ENCODE data around the gene CES2. TPM values are rescaled to one million over a fixed set of nuclear protein-coding genes. Genes with fewer than 3 reads are reported as not detected.

CES2 gene
- polyA plus RNA-seq, 1 of the 3 experiments (the other 2 are of a cell fraction) = 33.1 TPM

DNA sequence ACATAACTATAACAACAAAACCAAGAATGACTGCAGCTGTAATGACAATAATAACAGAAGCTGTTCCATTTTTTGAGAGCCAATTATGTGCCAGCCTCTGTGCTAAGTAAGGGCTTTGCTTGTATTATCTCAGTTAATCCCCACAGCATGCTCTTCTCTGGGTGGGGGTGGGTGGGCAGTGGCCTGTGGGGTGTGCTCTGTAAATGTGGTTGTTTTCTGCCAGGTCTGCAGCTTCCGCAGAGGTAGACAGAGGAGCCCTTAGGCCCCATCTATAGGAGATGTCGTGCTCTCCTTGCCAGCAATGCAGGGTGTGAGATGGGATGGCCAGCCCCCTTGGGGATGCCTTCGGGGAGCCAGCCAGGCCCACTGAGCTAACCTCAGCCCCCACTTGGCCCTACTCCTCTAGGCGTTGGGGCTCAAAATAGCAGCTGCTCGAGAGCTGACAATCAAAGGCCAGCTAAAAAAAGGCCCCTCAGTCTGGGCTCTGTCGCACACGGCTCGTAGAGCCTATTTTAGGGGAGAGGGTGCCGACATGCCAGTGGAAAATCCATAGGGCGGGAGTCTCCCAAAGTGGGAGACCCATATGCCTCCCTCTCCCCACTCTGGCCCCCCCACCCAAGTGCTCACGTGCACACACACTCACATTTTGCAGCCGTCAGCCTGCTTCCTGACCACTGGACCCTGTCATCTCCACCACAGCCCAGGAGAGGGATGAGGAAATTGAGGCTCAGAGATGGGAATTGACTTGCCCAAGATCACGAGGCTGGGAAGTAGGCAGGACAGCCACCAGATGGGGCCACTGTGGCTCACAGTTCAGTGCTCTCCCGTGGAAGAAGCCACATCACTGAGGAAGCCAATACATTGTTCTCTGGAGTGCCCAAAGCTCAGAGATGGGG, 32.4 kb upstream of the CES2 start:
- no peak overlapping the region for H2AFZ ChIP-seq (ENCODE audit: low read depth)
- TF ChIP-seq TEAD4 (IDR thresholded peaks at IDR 0.05; ENCODE audit: borderline replicate concordance, insufficient read depth) = no peak
- TF ChIP-seq SMC3 (IDR thresholded peaks at IDR 0.05; ENCODE audit: low read depth, low read length) = no peak
- TF ChIP-seq, protein P1, sequence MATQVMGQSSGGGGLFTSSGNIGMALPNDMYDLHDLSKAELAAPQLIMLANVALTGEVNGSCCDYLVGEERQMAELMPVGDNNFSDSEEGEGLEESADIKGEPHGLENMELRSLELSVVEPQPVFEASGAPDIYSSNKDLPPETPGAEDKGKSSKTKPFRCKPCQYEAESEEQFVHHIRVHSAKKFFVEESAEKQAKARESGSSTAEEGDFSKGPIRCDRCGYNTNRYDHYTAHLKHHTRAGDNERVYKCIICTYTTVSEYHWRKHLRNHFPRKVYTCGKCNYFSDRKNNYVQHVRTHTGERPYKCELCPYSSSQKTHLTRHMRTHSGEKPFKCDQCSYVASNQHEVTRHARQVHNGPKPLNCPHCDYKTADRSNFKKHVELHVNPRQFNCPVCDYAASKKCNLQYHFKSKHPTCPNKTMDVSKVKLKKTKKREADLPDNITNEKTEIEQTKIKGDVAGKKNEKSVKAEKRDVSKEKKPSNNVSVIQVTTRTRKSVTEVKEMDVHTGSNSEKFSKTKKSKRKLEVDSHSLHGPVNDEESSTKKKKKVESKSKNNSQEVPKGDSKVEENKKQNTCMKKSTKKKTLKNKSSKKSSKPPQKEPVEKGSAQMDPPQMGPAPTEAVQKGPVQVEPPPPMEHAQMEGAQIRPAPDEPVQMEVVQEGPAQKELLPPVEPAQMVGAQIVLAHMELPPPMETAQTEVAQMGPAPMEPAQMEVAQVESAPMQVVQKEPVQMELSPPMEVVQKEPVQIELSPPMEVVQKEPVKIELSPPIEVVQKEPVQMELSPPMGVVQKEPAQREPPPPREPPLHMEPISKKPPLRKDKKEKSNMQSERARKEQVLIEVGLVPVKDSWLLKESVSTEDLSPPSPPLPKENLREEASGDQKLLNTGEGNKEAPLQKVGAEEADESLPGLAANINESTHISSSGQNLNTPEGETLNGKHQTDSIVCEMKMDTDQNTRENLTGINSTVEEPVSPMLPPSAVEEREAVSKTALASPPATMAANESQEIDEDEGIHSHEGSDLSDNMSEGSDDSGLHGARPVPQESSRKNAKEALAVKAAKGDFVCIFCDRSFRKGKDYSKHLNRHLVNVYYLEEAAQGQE (IDR thresholded peaks at IDR 0.05; ENCODE audit: low read depth, low read length) = no peak
- no peak for TF ChIP-seq POLR2AphosphoS5 (IDR thresholded peaks at IDR 0.05; ENCODE audit: low read depth, low read length)
- no peak for TF ChIP-seq FOSL2 (IDR thresholded peaks at IDR 0.05; ENCODE audit: borderline replicate concordance, low read depth)
- TF ChIP-seq, protein P2, sequence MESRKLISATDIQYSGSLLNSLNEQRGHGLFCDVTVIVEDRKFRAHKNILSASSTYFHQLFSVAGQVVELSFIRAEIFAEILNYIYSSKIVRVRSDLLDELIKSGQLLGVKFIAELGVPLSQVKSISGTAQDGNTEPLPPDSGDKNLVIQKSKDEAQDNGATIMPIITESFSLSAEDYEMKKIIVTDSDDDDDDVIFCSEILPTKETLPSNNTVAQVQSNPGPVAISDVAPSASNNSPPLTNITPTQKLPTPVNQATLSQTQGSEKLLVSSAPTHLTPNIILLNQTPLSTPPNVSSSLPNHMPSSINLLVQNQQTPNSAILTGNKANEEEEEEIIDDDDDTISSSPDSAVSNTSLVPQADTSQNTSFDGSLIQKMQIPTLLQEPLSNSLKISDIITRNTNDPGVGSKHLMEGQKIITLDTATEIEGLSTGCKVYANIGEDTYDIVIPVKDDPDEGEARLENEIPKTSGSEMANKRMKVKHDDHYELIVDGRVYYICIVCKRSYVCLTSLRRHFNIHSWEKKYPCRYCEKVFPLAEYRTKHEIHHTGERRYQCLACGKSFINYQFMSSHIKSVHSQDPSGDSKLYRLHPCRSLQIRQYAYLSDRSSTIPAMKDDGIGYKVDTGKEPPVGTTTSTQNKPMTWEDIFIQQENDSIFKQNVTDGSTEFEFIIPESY (IDR thresholded peaks at IDR 0.05; ENCODE audit: borderline replicate concordance, low read depth) = no peak
- TF ChIP-seq, protein P3, sequence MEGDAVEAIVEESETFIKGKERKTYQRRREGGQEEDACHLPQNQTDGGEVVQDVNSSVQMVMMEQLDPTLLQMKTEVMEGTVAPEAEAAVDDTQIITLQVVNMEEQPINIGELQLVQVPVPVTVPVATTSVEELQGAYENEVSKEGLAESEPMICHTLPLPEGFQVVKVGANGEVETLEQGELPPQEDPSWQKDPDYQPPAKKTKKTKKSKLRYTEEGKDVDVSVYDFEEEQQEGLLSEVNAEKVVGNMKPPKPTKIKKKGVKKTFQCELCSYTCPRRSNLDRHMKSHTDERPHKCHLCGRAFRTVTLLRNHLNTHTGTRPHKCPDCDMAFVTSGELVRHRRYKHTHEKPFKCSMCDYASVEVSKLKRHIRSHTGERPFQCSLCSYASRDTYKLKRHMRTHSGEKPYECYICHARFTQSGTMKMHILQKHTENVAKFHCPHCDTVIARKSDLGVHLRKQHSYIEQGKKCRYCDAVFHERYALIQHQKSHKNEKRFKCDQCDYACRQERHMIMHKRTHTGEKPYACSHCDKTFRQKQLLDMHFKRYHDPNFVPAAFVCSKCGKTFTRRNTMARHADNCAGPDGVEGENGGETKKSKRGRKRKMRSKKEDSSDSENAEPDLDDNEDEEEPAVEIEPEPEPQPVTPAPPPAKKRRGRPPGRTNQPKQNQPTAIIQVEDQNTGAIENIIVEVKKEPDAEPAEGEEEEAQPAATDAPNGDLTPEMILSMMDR (IDR thresholded peaks at IDR 0.05) = no peak
- TF ChIP-seq TAF1 (IDR thresholded peaks at IDR 0.05; ENCODE audit: borderline replicate concordance, low read depth, low read length) = no peak
- TF ChIP-seq MEF2A (IDR thresholded peaks at IDR 0.05; ENCODE audit: borderline replicate concordance, low read depth) = no peak
- no peak for TF ChIP-seq YY1 (IDR thresholded peaks at IDR 0.05; ENCODE audit: low read depth)
- no peak for TF ChIP-seq TCF12 (IDR thresholded peaks at IDR 0.05)
- no peak for TF ChIP-seq EP300 (IDR thresholded peaks at IDR 0.05; ENCODE audit: borderline replicate concordance in 1 of 2, low read depth in 1 of 2, low read length in 1 of 2)
- TF ChIP-seq, protein P4, sequence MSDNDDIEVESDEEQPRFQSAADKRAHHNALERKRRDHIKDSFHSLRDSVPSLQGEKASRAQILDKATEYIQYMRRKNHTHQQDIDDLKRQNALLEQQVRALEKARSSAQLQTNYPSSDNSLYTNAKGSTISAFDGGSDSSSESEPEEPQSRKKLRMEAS (IDR thresholded peaks at IDR 0.05; ENCODE audit: low read depth) = no peak
- TF ChIP-seq NFIC (IDR thresholded peaks at IDR 0.05; ENCODE audit: borderline replicate concordance) = no peak
- H3K9me2 ChIP-seq = no peaks in the 10 kb centered on the region
- H3F3A ChIP-seq (replicated peaks; ENCODE audit: insufficient read depth) = peaks cover 3% of the 10 kb centered on the region
- H3K79me2 ChIP-seq (ENCODE audit: insufficient read depth) = no peaks in the 10 kb centered on the region
- H3K4me2 ChIP-seq = no peak overlapping the region
- H3K27ac ChIP-seq (ENCODE audit: low read depth in 2 of 2, low read length in 1 of 2) = no peak overlapping the region
- H3K4me3 ChIP-seq (ENCODE audit: low read depth in 2 of 2, low read length in 1 of 2) = no peak overlapping the region
- H3K9me3 ChIP-seq = no peaks in the 10 kb centered on the region
- DNase-seq = peak; percentile 16
- POLR2A ChIA-PET = interaction anchor here (0.9 kb wide), 1 partner anchor 28 kb away, joined by 3 read pairs; no protein-coding TSS in a partner anchor
- peaks cover 19% of the 10 kb centered on the region in 2 experiments for H3K4me1 ChIP-seq (ENCODE audit: control insufficient read depth in 1 of 2, insufficient read depth in 2 of 2, low read depth in 1 of 2, low read length in 1 of 2)
- 88% methylated on average over 14 of the region's 14 CpGs for WGBS (ENCODE audit: low lambda C conversion rate)
- H3K9ac ChIP-seq = no peak overlapping the region
- no peaks in the 10 kb centered on the region for H4K20me1 ChIP-seq (ENCODE audit: insufficient read depth)
- no peaks in the 10 kb centered on the region for H3K27me3 ChIP-seq (ENCODE audit: insufficient read depth)
- CTCF ChIA-PET = interaction anchor here (1.1 to 4.9 kb wide), 7 partner anchors 7 to 35 kb away, joined by 3 to 41 read pairs (median 5); no protein-coding TSS in a partner anchor
- H3K36me3 ChIP-seq (replicated peaks in 1 of 2; ENCODE audit: control insufficient read depth in 1 of 2, insufficient read depth in 2 of 2, low read length in 1 of 2) = no peaks in the 10 kb centered on the region

All from SK-N-SH (cell line).